NB4 (cell line): Measurements from ENCODE around the gene MYO9B.

Experiments used
- DNase-seq: peaks from one replicate; pipeline ENCODE4 v3.0.0; 2010; ENCODE audit warnings: low read depth
- H3K4me3 ChIP-seq: one replicate; pipeline ENCODE4 v1.5.1; 2011; ENCODE audit warnings: mild to moderate bottlenecking, low read depth, low read length, moderate library complexity
- MYC ChIP-seq: IDR thresholded peaks from 2 replicates; pipeline ENCODE4 v1.6.1; 2011; ENCODE audit warnings: low read depth, low read length
- POLR2A ChIP-seq: IDR thresholded peaks from 2 replicates; pipeline ENCODE4 v1.6.1; 2011; ENCODE audit warnings: mild to moderate bottlenecking; ENCODE audit not compliant: insufficient read length; ENCODE audit errors: extremely low read depth
- TF ChIP-seq, protein P1 (sequence below): IDR thresholded peaks from 2 replicates; pipeline ENCODE4 v1.6.1; 2011; ENCODE audit warnings: low read depth, low read length
- TF ChIP-seq, protein P2 (sequence below): IDR thresholded peaks from one replicate; pipeline ENCODE4 v1.5.1; 2012; ENCODE audit warnings: low read depth, low read length

The MYO9B gene

DNA sequence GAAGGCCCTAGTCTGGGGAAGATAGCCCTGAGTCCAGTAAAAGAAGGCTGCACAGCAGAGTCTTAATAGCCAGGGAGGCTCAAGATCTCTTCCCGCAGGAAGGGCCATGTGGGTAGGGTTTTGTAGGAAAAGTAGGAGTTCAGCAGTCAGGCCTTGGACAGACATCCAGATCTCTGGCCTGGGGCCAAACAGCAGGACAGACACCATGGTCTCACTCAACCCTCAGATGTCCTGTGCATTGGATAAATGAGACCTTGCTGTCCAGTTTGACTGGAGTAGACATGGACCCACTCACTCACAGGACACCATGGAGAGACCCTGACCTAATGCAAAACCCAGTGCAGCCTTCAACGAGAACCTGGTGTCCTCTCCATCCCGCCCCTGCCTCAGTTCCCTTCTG is 154.3 kb downstream of the MYO9B start:
- DNase-seq: no peak
- no peak overlapping the region for H3K4me3 ChIP-seq
- TF ChIP-seq, protein P1, sequence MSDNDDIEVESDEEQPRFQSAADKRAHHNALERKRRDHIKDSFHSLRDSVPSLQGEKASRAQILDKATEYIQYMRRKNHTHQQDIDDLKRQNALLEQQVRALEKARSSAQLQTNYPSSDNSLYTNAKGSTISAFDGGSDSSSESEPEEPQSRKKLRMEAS: no peak
- TF ChIP-seq MYC (no peak), POLR2A (no peak)
- TF ChIP-seq, protein P2, sequence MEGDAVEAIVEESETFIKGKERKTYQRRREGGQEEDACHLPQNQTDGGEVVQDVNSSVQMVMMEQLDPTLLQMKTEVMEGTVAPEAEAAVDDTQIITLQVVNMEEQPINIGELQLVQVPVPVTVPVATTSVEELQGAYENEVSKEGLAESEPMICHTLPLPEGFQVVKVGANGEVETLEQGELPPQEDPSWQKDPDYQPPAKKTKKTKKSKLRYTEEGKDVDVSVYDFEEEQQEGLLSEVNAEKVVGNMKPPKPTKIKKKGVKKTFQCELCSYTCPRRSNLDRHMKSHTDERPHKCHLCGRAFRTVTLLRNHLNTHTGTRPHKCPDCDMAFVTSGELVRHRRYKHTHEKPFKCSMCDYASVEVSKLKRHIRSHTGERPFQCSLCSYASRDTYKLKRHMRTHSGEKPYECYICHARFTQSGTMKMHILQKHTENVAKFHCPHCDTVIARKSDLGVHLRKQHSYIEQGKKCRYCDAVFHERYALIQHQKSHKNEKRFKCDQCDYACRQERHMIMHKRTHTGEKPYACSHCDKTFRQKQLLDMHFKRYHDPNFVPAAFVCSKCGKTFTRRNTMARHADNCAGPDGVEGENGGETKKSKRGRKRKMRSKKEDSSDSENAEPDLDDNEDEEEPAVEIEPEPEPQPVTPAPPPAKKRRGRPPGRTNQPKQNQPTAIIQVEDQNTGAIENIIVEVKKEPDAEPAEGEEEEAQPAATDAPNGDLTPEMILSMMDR: no peak

- no peak for DNase-seq
- H3K4me3 ChIP-seq: no peak overlapping the region
- TF ChIP-seq, protein P2: no peak
- no peak for TF ChIP-seq MYC
- TF ChIP-seq, protein P1: no peak
- no peak for TF ChIP-seq POLR2A
These were observed 156.7 kb downstream of the MYO9B start for GRCh38 chr19:17232258-17232657.

DNA sequence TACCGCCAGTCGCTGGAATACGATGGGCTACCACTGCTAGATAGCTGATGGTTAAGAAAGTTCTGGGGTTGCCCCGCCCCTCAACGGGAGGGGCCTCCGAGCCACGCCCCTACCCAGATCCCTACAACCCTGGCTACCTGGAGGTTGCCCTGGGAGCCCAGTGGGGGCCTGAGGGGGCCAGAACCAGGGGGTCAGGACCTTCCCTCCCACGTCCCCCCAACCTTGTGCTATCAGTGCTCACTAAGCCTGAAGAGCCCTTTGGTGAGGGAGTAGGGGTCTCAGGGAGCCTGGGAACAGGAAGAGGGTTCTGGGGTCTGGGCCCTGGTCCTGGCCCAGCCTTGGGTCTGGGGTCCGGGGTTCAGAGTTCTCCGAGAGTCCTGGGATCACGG is 159.3 kb downstream of the MYO9B start:
- peak overlapping the region; percentile 70 for H3K4me3 ChIP-seq
- peak; percentile 74 for DNase-seq
- TF ChIP-seq POLR2A: peak; percentile 29
- TF ChIP-seq, protein P1: no peak
- TF ChIP-seq, protein P2: no peak

- peak overlapping the region; percentile 70 for H3K4me3 ChIP-seq
- peak; percentile 83 for TF ChIP-seq MYC
- TF ChIP-seq, protein P2: peak; percentile 31
- TF ChIP-seq, protein P1: peak; percentile 78
- peak; percentile 1 for TF ChIP-seq POLR2A
- peak; percentile 84 for DNase-seq
These were observed 159.9 kb downstream of the MYO9B start for GRCh38 chr19:17235300-17235970.

DNA sequence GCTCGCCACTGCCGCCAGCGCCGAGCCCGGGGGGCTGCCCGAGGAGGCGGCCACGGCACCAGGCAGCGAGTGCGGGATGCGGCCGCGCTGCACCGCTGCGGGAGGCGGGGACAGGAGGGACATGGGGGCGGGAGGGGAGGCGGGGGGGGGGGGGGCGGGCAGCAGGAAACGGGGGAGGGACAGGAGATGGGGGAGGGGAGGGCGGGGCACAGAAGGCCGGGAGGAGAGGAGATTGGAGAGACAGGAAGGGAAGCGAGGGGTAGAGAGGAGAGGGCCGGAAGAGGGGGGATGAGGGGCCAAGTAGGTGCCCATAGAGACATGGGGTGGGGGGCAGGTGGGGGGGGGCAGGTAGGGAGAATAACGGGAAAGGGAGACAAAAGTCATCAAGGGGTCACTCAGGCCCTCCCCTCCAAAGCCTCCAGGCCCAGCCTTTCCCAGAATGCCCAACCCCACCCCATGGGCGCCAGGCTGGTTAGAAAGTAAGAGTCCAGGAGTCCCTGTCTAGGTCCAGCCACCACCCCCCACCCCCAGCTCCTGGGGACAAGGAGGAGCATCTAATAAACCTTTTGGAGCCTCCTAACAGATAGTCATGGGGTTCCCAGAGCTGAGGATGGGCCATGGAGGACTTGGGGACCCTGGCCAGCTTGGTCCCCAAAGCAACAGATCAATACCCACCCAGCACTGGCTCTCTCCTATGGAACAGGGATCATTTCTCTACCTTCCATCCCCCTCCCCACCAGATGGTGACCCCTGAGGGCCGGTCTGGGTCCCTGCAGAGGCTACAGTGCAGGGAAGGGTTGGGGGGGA is 160.6 kb downstream of the MYO9B start:
- H3K4me3 ChIP-seq: peak overlapping the region; percentile 70
- DNase-seq: peak; percentile 79
- TF ChIP-seq, protein P2: no peak
- peak; percentile 31 for TF ChIP-seq POLR2A
